Muscle of leg (tissue), 11 donors: ENCODE data around the gene PSMD6. TPM values are rescaled to one million over a fixed set of nuclear protein-coding genes. Genes with fewer than 3 reads are reported as not detected.

Experiments
- DNase-seq: peaks from one replicate; pipeline ENCODE4 v3.0.0; 2013
- H3K27ac ChIP-seq: one replicate; pipeline ENCODE4 v1.5.1; 2013; ENCODE audit warnings: mild to moderate bottlenecking, low read length, control low read depth
- H3K27me3 ChIP-seq: one replicate; pipeline ENCODE4 v1.6.1; 2013; ENCODE audit warnings: low read length; ENCODE audit not compliant: control insufficient read depth, insufficient read depth
- H3K36me3 ChIP-seq: one replicate; pipeline ENCODE4 v1.6.1; 2013; ENCODE audit warnings: low read length; ENCODE audit not compliant: control insufficient read depth, insufficient read depth
- H3K4me1 ChIP-seq: one replicate; pipeline ENCODE4 v1.6.1; 2013; ENCODE audit warnings: low read length; ENCODE audit not compliant: control insufficient read depth, insufficient read depth
- H3K4me3 ChIP-seq: one replicate; pipeline ENCODE4 v1.5.1; 2013; ENCODE audit warnings: low read length, control low read depth
- H3K9me3 ChIP-seq: replicated peaks from 2 replicates; pipeline ENCODE4 v1.6.1; 2013; ENCODE audit warnings: low read depth, low read length; ENCODE audit not compliant: control insufficient read depth
- WGBS: methylation state at CpG from one replicate; pipeline ENCODE4 v1.1.5; 2013; ENCODE audit warnings: missing lambda C conversion rate; ENCODE audit not compliant: insufficient coverage; 5-methylcytosine and 5-hydroxymethylcytosine counted together
- polyA plus RNA-seq, 8 donors: library from polyadenylated mRNA; unstranded; fragments of 120-200 nt; gene quantifications; one replicate each; pipeline versions ENCODE4 v1.2.1 to v1.2.3, GENCODE V29; 2013; ENCODE audit warnings: inconsistent platforms in 1 of 8, low replicate concordance in 1 of 8; ENCODE audit not compliant: insufficient read length in 8 of 8, insufficient read depth in 1 of 8
- total RNA-seq: library from RNA; stranded (reverse); fragments of 120-200 nt; gene quantifications from one replicate; pipeline ENCODE4 v1.2.4, GENCODE V29; 2013

The PSMD6 gene
- total and polyA plus RNA-seq, 9 donors: 68.6 to 87.6 (median 80.6) TPM

- Histone ChIP-seq H3K27ac (no peak overlapping the region), H3K27me3 (no peaks in the 10 kb centered on the region), H3K36me3 (peaks cover 49% of the 10 kb centered on the region), H3K4me3 (no peak overlapping the region), H3K4me1 (peaks cover under 1% of the 10 kb centered on the region), H3K9me3 (no peaks in the 10 kb centered on the region)
- 63% methylated on average over 2 of the region's 3 CpGs for WGBS
- no peak for DNase-seq
These were observed 6.2 kb downstream of the PSMD6 start for GRCh38 chr3:64016941-64017620.

GRCh38 chr3:64011685-64012084 lies 11.6 kb downstream of the PSMD6 start:
- Histone ChIP-seq H3K27ac (no peak overlapping the region), H3K36me3 (peaks cover 49% of the 10 kb centered on the region), H3K27me3 (no peaks in the 10 kb centered on the region), H3K9me3 (no peaks in the 10 kb centered on the region), H3K4me1 (no peaks in the 10 kb centered on the region), H3K4me3 (no peak overlapping the region)
- DNase-seq: no peak
- WGBS: 78% methylated on average over 4 of the region's 5 CpGs

- no CpG with 5 or more reads among the region's 5 CpGs for WGBS
- H3K36me3 ChIP-seq: peaks cover 61% of the 10 kb centered on the region
These were observed 13.1 kb downstream of the PSMD6 start for GRCh38 chr3:64010199-64010598.

DNA sequence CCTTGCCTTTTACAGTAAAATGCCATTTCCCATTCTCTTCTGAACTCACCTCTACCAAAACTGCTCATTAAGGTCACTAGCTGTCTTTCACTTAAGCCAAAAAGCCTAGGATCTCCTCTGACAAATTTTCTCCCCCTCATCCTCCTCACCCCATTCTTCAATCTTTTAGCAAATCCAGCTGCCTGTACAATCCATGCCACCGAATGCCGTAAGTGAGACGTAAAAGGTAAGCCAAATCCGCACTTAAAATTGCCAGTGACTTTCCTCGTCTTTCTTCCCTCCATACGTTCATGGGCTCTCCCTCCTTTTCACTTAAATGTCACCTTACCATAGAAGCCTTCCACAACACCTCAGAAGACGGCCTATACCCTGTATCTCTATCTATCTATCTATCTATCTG lies 13.8 kb downstream of the PSMD6 start:
- H3K27ac ChIP-seq: no peak overlapping the region
- no peaks in the 10 kb centered on the region for H3K27me3 ChIP-seq
- H3K9me3 ChIP-seq: no peaks in the 10 kb centered on the region
- H3K36me3 ChIP-seq: peaks cover 58% of the 10 kb centered on the region
- no peaks in the 10 kb centered on the region for H3K4me1 ChIP-seq
- H3K4me3 ChIP-seq: no peak overlapping the region
- DNase-seq: no peak
- WGBS: 93% methylated on average over 6 of the region's 7 CpGs

More at GRCh38 chr3:64010199-64010598, 13.1 kb downstream of the PSMD6 start:
- Histone ChIP-seq H3K4me1 (no peaks in the 10 kb centered on the region), H3K9me3 (no peaks in the 10 kb centered on the region), H3K27me3 (no peaks in the 10 kb centered on the region), H3K27ac (no peak overlapping the region), H3K4me3 (no peak overlapping the region)
- no peak for DNase-seq

- no peaks in the 10 kb centered on the region for H3K9me3 ChIP-seq
These were observed 14.6 kb downstream of the PSMD6 start for GRCh38 chr3:64008487-64009351.

GRCh38 chr3:64008017-64008416 lies 15.3 kb downstream of the PSMD6 start:
- H3K4me1 ChIP-seq: no peaks in the 10 kb centered on the region
- no peaks in the 10 kb centered on the region for H3K27me3 ChIP-seq
- WGBS: no CpG with 5 or more reads among the region's 2 CpGs
- H3K4me3 ChIP-seq: no peak overlapping the region
- no peak for DNase-seq
- H3K36me3 ChIP-seq: peaks cover 53% of the 10 kb centered on the region
- no peak overlapping the region for H3K27ac ChIP-seq
- no peaks in the 10 kb centered on the region for H3K9me3 ChIP-seq

More at GRCh38 chr3:64008487-64009351, 14.6 kb downstream of the PSMD6 start:
- peaks cover 59% of the 10 kb centered on the region for H3K36me3 ChIP-seq
- 100% methylated on average over 3 of the region's 7 CpGs for WGBS
- no peaks in the 10 kb centered on the region for H3K4me1 ChIP-seq
- no peak overlapping the region for H3K27ac ChIP-seq
- H3K4me3 ChIP-seq: no peak overlapping the region
- DNase-seq: no peak
- H3K27me3 ChIP-seq: no peaks in the 10 kb centered on the region

GRCh38 chr3:64003589-64003988 lies 19.7 kb downstream of the PSMD6 start:
- no peak for DNase-seq
- Histone ChIP-seq H3K36me3 (peaks cover 47% of the 10 kb centered on the region), H3K9me3 (no peaks in the 10 kb centered on the region), H3K27me3 (no peaks in the 10 kb centered on the region), H3K4me3 (no peak overlapping the region), H3K27ac (no peak overlapping the region), H3K4me1 (no peaks in the 10 kb centered on the region)
- WGBS: no CpG with 5 or more reads among the region's 2 CpGs

GRCh38 chr3:64002233-64002632 lies 21.1 kb downstream of the PSMD6 start:
- Histone ChIP-seq H3K4me1 (no peaks in the 10 kb centered on the region), H3K36me3 (peaks cover 46% of the 10 kb centered on the region), H3K27me3 (no peaks in the 10 kb centered on the region), H3K9me3 (no peaks in the 10 kb centered on the region), H3K4me3 (no peak overlapping the region), H3K27ac (no peak overlapping the region)
- no peak for DNase-seq
- 87% methylated on average over 4 of the region's 4 CpGs for WGBS

- Histone ChIP-seq H3K36me3 (peaks cover 46% of the 10 kb centered on the region), H3K4me3 (no peak overlapping the region), H3K27ac (no peak overlapping the region), H3K9me3 (no peaks in the 10 kb centered on the region), H3K4me1 (no peaks in the 10 kb centered on the region), H3K27me3 (no peaks in the 10 kb centered on the region)
- WGBS: 77% methylated on average over 6 of the region's 9 CpGs
- no peak for DNase-seq
These were observed 22.7 kb downstream of the PSMD6 start for GRCh38 chr3:64000453-64001055.
